ENCODE measurements around the gene PPP3R1. TPM values are rescaled to one million over a fixed set of nuclear protein-coding genes. Genes with fewer than 3 reads are reported as not detected.

The PPP3R1 gene
- 22.1 and 24.1 TPM in 2 replicates for polyA plus RNA-seq

DNA sequence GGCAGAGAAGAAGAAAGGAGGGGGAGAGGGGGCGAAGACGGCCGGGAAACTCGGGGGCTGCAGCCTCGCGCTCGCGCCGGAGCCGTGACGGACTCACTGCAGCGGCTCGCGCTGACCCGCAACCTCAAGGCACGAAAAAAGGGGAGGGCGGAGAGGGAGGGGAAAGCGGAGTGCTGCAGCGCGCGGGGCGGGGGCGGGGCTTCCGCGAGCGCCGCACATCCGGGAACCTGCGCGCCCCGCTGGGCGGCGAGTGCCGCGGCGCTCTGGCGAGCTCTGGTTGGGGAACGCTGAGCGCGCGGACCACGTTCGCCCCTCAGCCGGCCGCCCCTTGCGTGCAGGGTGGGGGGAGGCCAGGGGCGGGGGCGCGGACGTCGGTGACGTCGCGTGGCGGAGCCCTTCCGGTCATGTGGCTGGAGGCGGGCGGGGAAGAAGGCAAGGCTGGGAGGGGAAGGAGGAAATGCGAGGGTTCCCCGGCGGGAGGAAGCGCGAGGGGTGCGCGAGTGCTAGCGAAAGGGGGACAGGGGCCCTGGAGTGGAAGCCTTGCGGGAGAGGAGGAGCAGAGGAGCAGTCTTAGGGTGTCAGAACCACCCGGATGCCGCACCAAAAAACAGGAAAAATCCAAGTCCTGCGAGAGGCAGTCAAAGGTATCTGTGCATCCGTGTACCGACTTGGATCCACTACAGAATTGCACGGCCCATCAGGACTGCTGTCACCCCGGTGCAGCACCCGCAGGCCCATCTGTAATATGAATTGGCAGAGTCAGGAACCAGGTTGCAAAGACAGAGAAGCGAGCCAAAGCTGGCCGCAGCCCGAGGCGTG, at the start of gene PPP3R1:
Gene PPP3R1 (minus strand): TSS at position 133 of the 819 bp plus-strand sequence. CDS start 405 bp downstream, outside the sequence.

GRCh38 chr2:68157402-68158133, 94.8 kb downstream of the PPP3R1 start, which contains the start of gene PNO1:
PNO1 (plus strand) TSS chr2:68157888; CDS start chr2:68157935, 47 bp downstream.

Other genes starting within 250 kb of the PPP3R1 start
- gene C1D, start 189.5 kb downstream of the PPP3R1 start, polyA plus RNA-seq: 141 and 159 TPM in 2 replicates
- gene PNO1, start 94.6 kb downstream of the PPP3R1 start, polyA plus RNA-seq: 14.0 and 14.5 TPM in 2 replicates
- gene CNRIP1, start 67.4 kb upstream of the PPP3R1 start, polyA plus RNA-seq: 58.7 and 86.7 TPM in 2 replicates
- 0.15 and 0.19 TPM in 2 replicates for gene PLEK, start 112.8 kb upstream of the PPP3R1 start, polyA plus RNA-seq
- gene FBXO48, start 214.8 kb upstream of the PPP3R1 start, polyA plus RNA-seq: 0.90 and 2.1 TPM in 2 replicates
- 1.5 TPM in 1 of 2 replicates, not detected in the other for gene APLF, start 215.1 kb upstream of the PPP3R1 start, polyA plus RNA-seq